Measurements from ENCODE around the gene FAM237B. TPM values are rescaled to one million over a fixed set of nuclear protein-coding genes. Genes with fewer than 3 reads are reported as not detected.

Gene FAM237B
- total and polyA plus RNA-seq, 2 of the 8 experiments (the other 6 are each of a cell fraction or from before 2014, with no cell fraction given), result not detected

- no peak for TF ChIP-seq HDAC6 (IDR thresholded peaks at IDR 0.05; ENCODE audit: low read depth, low read length)
- no peak for TF ChIP-seq RAD21 (IDR thresholded peaks at IDR 0.05 in 1 of 2, conservative IDR thresholded peaks at IDR 0.05 in 1 of 2; ENCODE audit: low read depth in 2 of 2, low read length in 2 of 2)
Measured at GRCh38 chr7:90267263-90267858, 53.7 kb downstream of the FAM237B start (continued).
